H1 (cell line): ENCODE results near the gene PLCL2. TPM values are rescaled to one million over a fixed set of nuclear protein-coding genes. Genes with fewer than 3 reads are reported as not detected.

ENCODE experiments used
- CTCF ChIA-PET: fragments of 300-600 bp; sonication (Branson Sonifier 250); formaldehyde crosslinking; loops from one replicate; lab custom pipeline; 2021; ENCODE audit not compliant: partially characterized antibody; lab: Charles Lee
- POLR2A ChIA-PET: fragments of 300-600 bp; sonication (Branson Sonifier 250); formaldehyde crosslinking; loops from one replicate; lab custom pipeline; 2021; ENCODE audit warnings: inconsistent platforms; ENCODE audit not compliant: partially characterized antibody; lab: Charles Lee
- DNase-seq, 2 experiments: peaks; one replicate each; pipeline versions ENCODE4 v3.0.0 to v3.0.0-alpha.2; 2010 to 2022; ENCODE audit warnings: low spot score in 2 of 2, low read depth in 1 of 2, mixed read lengths in 1 of 2
- FAIRE-seq: peaks from 2 replicates; lab custom pipeline; 2011; peaks lifted over from hg19 to GRCh38; lab: Jason Lieb, UNC
- H2AFZ ChIP-seq: 2 replicates; pipeline ENCODE4 v1.8.1; 2012; ENCODE audit warnings: low read length, inconsistent platforms
- H2AK5ac ChIP-seq: 2 replicates; pipeline ENCODE4 v1.6.1; 2013; ENCODE audit warnings: low read depth, low read length
- H2BK120ac ChIP-seq: replicated peaks from 2 replicates; pipeline ENCODE3; 2013; ENCODE audit warnings: low read depth, low read length, inconsistent platforms
- H2BK12ac ChIP-seq: 2 replicates; pipeline ENCODE4 v1.6.1; 2013; ENCODE audit warnings: low read depth, low read length
- H2BK15ac ChIP-seq: 2 replicates; pipeline ENCODE4 v1.6.1; 2013; ENCODE audit warnings: low read length
- H2BK20ac ChIP-seq: 2 replicates; pipeline ENCODE4 v1.6.1; 2013; ENCODE audit warnings: low read length
- H2BK5ac ChIP-seq: 2 replicates; pipeline ENCODE4 v1.6.1; 2013; ENCODE audit warnings: low read depth, low read length
- H3K14ac ChIP-seq: 2 replicates; pipeline ENCODE4 v1.6.1; 2013; ENCODE audit warnings: inconsistent platforms; ENCODE audit not compliant: insufficient read length
- H3K18ac ChIP-seq: 2 replicates; pipeline ENCODE4 v1.6.1; 2013; ENCODE audit warnings: low read length; ENCODE audit errors: extremely low read depth
- H3K23ac ChIP-seq: 2 replicates; pipeline ENCODE4 v1.6.1; 2013; ENCODE audit warnings: inconsistent platforms; ENCODE audit not compliant: insufficient read length
- H3K23me2 ChIP-seq: 2 replicates; pipeline ENCODE4 v1.6.1; 2013; ENCODE audit warnings: low read depth, low read length
- H3K27ac ChIP-seq: 2 replicates; pipeline ENCODE4 v1.6.1; 2011; ENCODE audit warnings: low read depth, low read length, inconsistent platforms
- H3K27me3 ChIP-seq, 4 experiments: replicated peaks in 1 of 4; 1 replicate in 1 of 4; 2 replicates in 3 of 4; pipeline versions ENCODE4 v1.6.1 to v1.8.1; 2011 to 2013; ENCODE audit warnings: low read length in 3 of 4, mild to moderate bottlenecking in 3 of 4, inconsistent platforms in 2 of 4, mixed read lengths in 2 of 4, moderate library complexity in 1 of 4; ENCODE audit not compliant: control insufficient read depth in 3 of 4, insufficient read depth in 3 of 4; ENCODE audit errors: extremely low read depth in 1 of 4
- H3K36me3 ChIP-seq, 4 experiments: 2 replicates each; pipeline versions ENCODE4 v1.6.1 to v1.8.1; 2011 to 2013; ENCODE audit warnings: mild to moderate bottlenecking in 4 of 4, low read length in 3 of 4, moderate library complexity in 2 of 4, control low read depth in 1 of 4, inconsistent platforms in 1 of 4; ENCODE audit not compliant: insufficient read depth in 4 of 4, control insufficient read depth in 2 of 4
- H3K4ac ChIP-seq: replicated peaks from 2 replicates; pipeline ENCODE3; 2013; ENCODE audit warnings: low read length, low read depth, mixed read lengths, inconsistent platforms; ENCODE audit not compliant: insufficient read length
- H3K4me1 ChIP-seq, 4 experiments: replicated peaks in 1 of 4; 1 replicate in 1 of 4; 2 replicates in 3 of 4; pipeline versions ENCODE4 v1.6.1 to v1.8.1; 2011 to 2013; ENCODE audit warnings: low read length in 3 of 4, inconsistent platforms in 2 of 4, mixed read lengths in 1 of 4; ENCODE audit not compliant: insufficient read depth in 4 of 4, control insufficient read depth in 3 of 4
- H3K4me2 ChIP-seq, 2 experiments: 2 replicates each; pipeline versions ENCODE4 v1.6.1 to v1.8.1; 2011 to 2013; ENCODE audit warnings: low read depth in 2 of 2, low read length in 2 of 2, control low read depth in 1 of 2, inconsistent platforms in 1 of 2, mild to moderate bottlenecking in 1 of 2; ENCODE audit not compliant: insufficient read depth in 1 of 2
- H3K4me3 ChIP-seq, 4 experiments: fragments of 200-600, 300-600 bp in 1 of 4; sonication (generic), shearing (Covaris generic), sonication (Bioruptor Twin) in 1 of 4; 2 replicates each; pipeline versions ENCODE4 v1.5.1 to v1.8.1; 2011 to 2016; ENCODE audit warnings: low read length in 4 of 4, low read depth in 3 of 4, control low read depth in 2 of 4, inconsistent platforms in 2 of 4, mild to moderate bottlenecking in 2 of 4, mixed read lengths in 1 of 4, moderate library complexity in 1 of 4; ENCODE audit not compliant: insufficient read depth in 2 of 4; ENCODE audit errors: extremely low read depth in 1 of 4
- H3K56ac ChIP-seq: replicated peaks from 2 replicates; pipeline ENCODE3; 2013; ENCODE audit warnings: low read depth, mild to moderate bottlenecking, mixed read lengths, low read length, inconsistent platforms; ENCODE audit not compliant: insufficient read length
- H3K79me1 ChIP-seq: 2 replicates; pipeline ENCODE4 v1.6.1; 2013; ENCODE audit warnings: low read depth, low read length, control low read depth
- H3K79me2 ChIP-seq, 2 experiments: 2 replicates each; pipeline versions ENCODE4 v1.6.1 to v1.8.1; 2012 to 2013; ENCODE audit warnings: low read length in 2 of 2, mild to moderate bottlenecking in 2 of 2, inconsistent platforms in 1 of 2; ENCODE audit not compliant: insufficient read depth in 2 of 2, control insufficient read depth in 1 of 2
- H3K9ac ChIP-seq, 4 experiments: replicated peaks in 1 of 4; 1 replicate in 1 of 4; 2 replicates in 3 of 4; pipeline versions ENCODE4 v1.6.1 to v1.8.1; 2011 to 2013; ENCODE audit warnings: low read depth in 3 of 4, low read length in 3 of 4, control low read depth in 2 of 4, mild to moderate bottlenecking in 2 of 4, moderate library complexity in 2 of 4, inconsistent platforms in 1 of 4; ENCODE audit errors: extremely low read depth in 1 of 4
- H3K9me3 ChIP-seq, 2 experiments: 2 replicates each; pipeline versions ENCODE4 v1.6.1 to v1.8.1; 2012 to 2013; ENCODE audit warnings: mild to moderate bottlenecking in 2 of 2, moderate library complexity in 2 of 2, control low read depth in 1 of 2, inconsistent platforms in 1 of 2, low read depth in 1 of 2, low read length in 1 of 2, mixed read lengths in 1 of 2; ENCODE audit not compliant: insufficient read depth in 2 of 2
- H4K20me1 ChIP-seq, 2 experiments: replicated peaks in 1 of 2; 2 replicates each; pipeline versions ENCODE3 to v1.8.1; 2011 to 2013; ENCODE audit warnings: inconsistent platforms in 2 of 2, low read length in 2 of 2, mild to moderate bottlenecking in 1 of 2; ENCODE audit not compliant: insufficient read depth in 2 of 2, control insufficient read depth in 1 of 2
- H4K5ac ChIP-seq: 2 replicates; pipeline ENCODE4 v1.6.1; 2013; ENCODE audit warnings: low read length, low read depth, mixed read lengths, inconsistent platforms; ENCODE audit not compliant: insufficient read length
- H4K8ac ChIP-seq: 2 replicates; pipeline ENCODE4 v1.8.0; 2013; ENCODE audit warnings: mild to moderate bottlenecking, moderate library complexity, low read length, inconsistent platforms; ENCODE audit not compliant: insufficient read depth; ENCODE audit errors: extremely low read depth
- H4K91ac ChIP-seq: replicated peaks from 2 replicates; pipeline ENCODE3; 2013; ENCODE audit warnings: low read length, mixed read lengths, inconsistent platforms; ENCODE audit not compliant: insufficient read length
- whole genome bisulfite sequencing, 2 experiments: shearing (Covaris generic) in 1 of 2; methylation state at CpG; one replicate each; pipeline versions ENCODE4 v1.1.6 to v1.1.7; 2013 to 2015; ENCODE audit warnings: low lambda C conversion rate in 2 of 2, mixed read lengths in 2 of 2, inconsistent platforms in 1 of 2, low coverage in 1 of 2, missing lambda C conversion rate in 1 of 2; ENCODE audit not compliant: insufficient replicate concordance in 2 of 2, insufficient coverage in 1 of 2, insufficient read length in 1 of 2; ENCODE audit errors: extremely low coverage in 1 of 2, missing lambda C conversion rate in 1 of 2; 5-methylcytosine and 5-hydroxymethylcytosine counted together
- polyA plus RNA-seq, 7 experiments: library from polyadenylated mRNA; depleted of rRNA in 3 of 7; stranded (reverse) in 5 of 7; unstranded in 2 of 7; fragments of >200 nt in 5 of 7; fragments of 200-250 nt in 2 of 7; gene quantifications; 1 replicate in 5 of 7; 2 replicates in 1 of 7; 4 replicates in 1 of 7; pipeline versions ENCODE4 v1.2.1 to v1.2.3, GENCODE V29; 2011 to 2013; ENCODE audit warnings: missing spikeins in 2 of 7, mixed read lengths in 2 of 7
- total RNA-seq: library from RNA; stranded (reverse); fragmentation: NEBNext Ultra II Directional; extraction: Animal tissue kit (Norgen Biotek cat#: 25700); gene quantifications from 2 replicates; pipeline ENCODE4 v1.2.1, GENCODE V29; 2021

PLCL2 gene
- total and polyA plus RNA-seq, 2 of the 8 experiments (the other 6 are each of a cell fraction or from before 2014, with no cell fraction given) = 3.5 to 6.8 TPM

DNA sequence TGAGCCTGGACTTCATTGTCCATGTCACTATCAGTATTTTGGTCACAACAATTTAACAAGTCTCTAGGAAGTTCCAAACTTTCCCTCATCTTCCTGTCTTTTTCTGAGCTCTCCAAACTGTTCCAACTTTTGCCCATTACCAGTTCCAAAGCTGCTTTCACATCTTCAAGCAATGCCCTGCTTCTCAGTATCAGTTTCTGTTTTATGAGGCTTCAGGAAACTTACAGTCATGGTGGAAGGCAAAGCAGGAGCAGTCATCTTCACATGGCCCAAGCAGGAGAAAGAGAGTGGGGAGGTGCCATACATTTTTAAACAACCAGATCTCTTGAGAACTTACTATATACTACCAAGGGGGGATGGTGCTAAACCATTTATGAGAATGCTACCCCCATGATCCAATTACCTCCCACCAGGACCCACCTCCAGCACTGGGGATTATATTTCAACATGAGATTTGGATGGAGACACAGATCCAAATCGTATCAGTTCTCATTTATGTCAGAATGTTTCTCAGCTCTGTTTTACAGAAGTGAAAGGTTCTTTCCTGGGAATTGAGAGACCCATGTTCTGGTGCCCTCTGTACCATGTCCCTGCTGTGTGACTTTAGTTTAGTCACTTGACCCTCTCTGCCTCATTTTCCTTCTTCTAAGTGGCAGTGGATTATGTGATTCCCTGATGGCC is 169.7 kb downstream of the PLCL2 start:
- Histone ChIP-seq H4K8ac (no peak overlapping the region), H2BK120ac (no peak overlapping the region), H2AFZ (no peak overlapping the region), H2BK20ac (no peak overlapping the region), H3K27me3 (no peaks in the 10 kb centered on the region), H3K23me2 (no peaks in the 10 kb centered on the region), H3K18ac (no peak overlapping the region), H3K79me1 (no peaks in the 10 kb centered on the region), H3K36me3 (no peaks in the 10 kb centered on the region; a peak in 1 of 8 replicates), H3K9me3 (peaks cover 2 to 5% of the 10 kb centered on the region in 2 experiments; a peak in 1 of 4 replicates), H3K27ac (no peak overlapping the region), H3K9ac (no peak overlapping the region), H2AK5ac (no peak overlapping the region), H4K5ac (no peak overlapping the region), H4K20me1 (no peaks in the 10 kb centered on the region), H2BK12ac (no peak overlapping the region), H2BK5ac (no peak overlapping the region), H3K79me2 (no peaks in the 10 kb centered on the region), H3K56ac (no peak overlapping the region), H4K91ac (no peak overlapping the region), H3K14ac (no peak overlapping the region), H3K23ac (no peak overlapping the region), H2BK15ac (no peak overlapping the region), H3K4me2 (no peak overlapping the region), H3K4ac (no peak overlapping the region), H3K4me1 (peaks cover 0 to 3% (median 0%) of the 10 kb centered on the region in 4 experiments; a peak in 1 of 7 replicates), H3K4me3 (no peak overlapping the region)
- FAIRE-seq = no peak
- no peak for DNase-seq
- CTCF ChIA-PET = no interaction called here
- WGBS, 2 experiments = 91% methylated on average over 1 of the region's 1 CpG; no CpG with 5 or more reads in 1 of the 2 experiments
- POLR2A ChIA-PET = no interaction called here
